Mesendoderm (in vitro differentiated cells): ENCODE measurements around the gene UNC79.

ENCODE experiments used
- DNase-seq: peaks from one replicate; pipeline ENCODE4 v3.0.0; 2013
- H2AK5ac ChIP-seq: 2 replicates; pipeline ENCODE4 v1.6.1; 2013; ENCODE audit warnings: low read length, inconsistent platforms
- H2BK120ac ChIP-seq: 2 replicates; pipeline ENCODE4 v1.6.1; 2013; ENCODE audit warnings: low read depth, mild to moderate bottlenecking, low read length, moderate library complexity, mixed read lengths
- H2BK15ac ChIP-seq: replicated peaks from 2 replicates; pipeline ENCODE4 v1.6.1; 2013; ENCODE audit warnings: low read depth, mild to moderate bottlenecking, moderate library complexity
- H2BK5ac ChIP-seq: 2 replicates; pipeline ENCODE4 v1.6.1; 2013; ENCODE audit warnings: low read length, inconsistent platforms
- H3K18ac ChIP-seq: 2 replicates; pipeline ENCODE4 v1.6.1; 2013; ENCODE audit warnings: mild to moderate bottlenecking, low read length, mixed read lengths
- H3K23ac ChIP-seq: one replicate; pipeline ENCODE4 v1.6.1; 2013; ENCODE audit warnings: low read length
- H3K27ac ChIP-seq: 2 replicates; pipeline ENCODE4 v1.5.1; 2013; ENCODE audit warnings: low read depth, mild to moderate bottlenecking, inconsistent platforms, low read length, moderate library complexity
- H3K27me3 ChIP-seq: 2 replicates; pipeline ENCODE4 v1.6.1; 2013; ENCODE audit warnings: low read length, control low read depth, mild to moderate bottlenecking, inconsistent platforms; ENCODE audit not compliant: insufficient read depth, poor library complexity
- H3K36me3 ChIP-seq: 2 replicates; pipeline ENCODE4 v1.6.1; 2013; ENCODE audit warnings: low read length, inconsistent platforms; ENCODE audit not compliant: control insufficient read depth, insufficient read depth
- H3K4ac ChIP-seq: one replicate; pipeline ENCODE4 v1.6.1; 2013; ENCODE audit warnings: low read depth, mild to moderate bottlenecking, low read length, moderate library complexity
- H3K4me1 ChIP-seq: 2 replicates; pipeline ENCODE4 v1.6.1; 2013; ENCODE audit warnings: low read depth, low read length, inconsistent platforms; ENCODE audit not compliant: control insufficient read depth
- H3K4me2 ChIP-seq: 2 replicates; pipeline ENCODE4 v1.6.1; 2013; ENCODE audit warnings: low read length
- H3K4me3 ChIP-seq: 2 replicates; pipeline ENCODE4 v1.5.1; 2013; ENCODE audit warnings: mild to moderate bottlenecking, low read length
- H3K56ac ChIP-seq: one replicate; pipeline ENCODE4 v1.6.1; 2013; ENCODE audit warnings: low read length
- H3K79me1 ChIP-seq: 2 replicates; pipeline ENCODE4 v1.6.1; 2013; ENCODE audit warnings: low read length, inconsistent platforms
- H3K79me2 ChIP-seq: 2 replicates; pipeline ENCODE4 v1.6.1; 2013; ENCODE audit warnings: mild to moderate bottlenecking, low read length; ENCODE audit not compliant: control insufficient read depth, insufficient read depth
- H3K9ac ChIP-seq: 2 replicates; pipeline ENCODE4 v1.6.1; 2013; ENCODE audit warnings: low read length, inconsistent platforms
- H4K5ac ChIP-seq: one replicate; pipeline ENCODE4 v1.6.1; 2013; ENCODE audit warnings: low read length
- H4K8ac ChIP-seq: one replicate; pipeline ENCODE4 v1.6.1; 2013; ENCODE audit warnings: low read depth, mild to moderate bottlenecking, control low read depth, low read length, moderate library complexity
- WGBS: extraction: QIAGEN DNeasy Blood & Tissue Kit; methylation state at CpG from one replicate; pipeline ENCODE4 v1.1.7; 2013; ENCODE audit warnings: low lambda C conversion rate, missing lambda C conversion rate; ENCODE audit not compliant: insufficient coverage; ENCODE audit errors: extremely low coverage; 5-methylcytosine and 5-hydroxymethylcytosine counted together

UNC79 gene

GRCh38 chr14:93712079-93712837 lies 281.5 kb downstream of the UNC79 start:
- no peaks in the 10 kb centered on the region for H3K4me1 ChIP-seq
- no peak overlapping the region for H3K4me3 ChIP-seq
- no peak overlapping the region for H4K8ac ChIP-seq
- H3K27me3 ChIP-seq: no peaks in the 10 kb centered on the region
- no CpG with 5 or more reads among the region's 9 CpGs for WGBS
- H3K56ac ChIP-seq: peak overlapping the region; percentile 39
- H3K79me1 ChIP-seq: no peaks in the 10 kb centered on the region
- H4K5ac ChIP-seq: no peak overlapping the region
- no peak overlapping the region for H3K23ac ChIP-seq
- no peak overlapping the region for H3K4ac ChIP-seq
- H2BK15ac ChIP-seq: no peak overlapping the region
- no peak overlapping the region for H2BK5ac ChIP-seq
- no peaks in the 10 kb centered on the region for H3K36me3 ChIP-seq
- no peak overlapping the region for H3K18ac ChIP-seq
- no peak overlapping the region for H3K9ac ChIP-seq
- no peak for DNase-seq
- H3K27ac ChIP-seq: no peak overlapping the region
- no peak overlapping the region for H3K4me2 ChIP-seq
- H2AK5ac ChIP-seq: no peak overlapping the region
- no peaks in the 10 kb centered on the region for H3K79me2 ChIP-seq
- H2BK120ac ChIP-seq: no peak overlapping the region

- no peaks in the 10 kb centered on the region for H3K36me3 ChIP-seq
- no peaks in the 10 kb centered on the region for H3K4me1 ChIP-seq
- H4K8ac ChIP-seq: no peak overlapping the region
- no CpG with 5 or more reads among the region's 18 CpGs for WGBS
- no peak overlapping the region for H2AK5ac ChIP-seq
- no peaks in the 10 kb centered on the region for H3K27me3 ChIP-seq
- H3K4me3 ChIP-seq: no peak overlapping the region
- H3K18ac ChIP-seq: no peak overlapping the region
- no peaks in the 10 kb centered on the region for H3K79me1 ChIP-seq
- no peak overlapping the region for H3K27ac ChIP-seq
- H3K79me2 ChIP-seq: no peaks in the 10 kb centered on the region
- H4K5ac ChIP-seq: no peak overlapping the region
- H2BK120ac ChIP-seq: no peak overlapping the region
- H2BK5ac ChIP-seq: no peak overlapping the region
- H2BK15ac ChIP-seq: no peak overlapping the region
- H3K4me2 ChIP-seq: no peak overlapping the region
- no peak overlapping the region for H3K4ac ChIP-seq
- H3K56ac ChIP-seq: no peak overlapping the region
- no peak overlapping the region for H3K9ac ChIP-seq
- H3K23ac ChIP-seq: no peak overlapping the region
- DNase-seq: no peak
These were observed 282.3 kb downstream of the UNC79 start for GRCh38 chr14:93712838-93713724.

- Histone ChIP-seq H3K36me3 (no peaks in the 10 kb centered on the region), H2BK15ac (no peak overlapping the region), H2BK120ac (no peak overlapping the region), H3K4me2 (no peak overlapping the region), H3K4me3 (no peak overlapping the region), H3K9ac (no peak overlapping the region), H3K18ac (no peak overlapping the region), H3K56ac (no peak overlapping the region), H3K27me3 (no peaks in the 10 kb centered on the region), H4K8ac (no peak overlapping the region), H3K4ac (no peak overlapping the region), H3K23ac (no peak overlapping the region), H3K4me1 (no peaks in the 10 kb centered on the region), H4K5ac (no peak overlapping the region), H3K27ac (no peak overlapping the region), H2AK5ac (no peak overlapping the region), H2BK5ac (no peak overlapping the region), H3K79me2 (no peaks in the 10 kb centered on the region), H3K79me1 (no peaks in the 10 kb centered on the region)
- WGBS: no CpG with 5 or more reads among the region's 13 CpGs
- no peak for DNase-seq
These were observed 283.1 kb downstream of the UNC79 start for GRCh38 chr14:93713726-93714405.

GRCh38 chr14:93714605-93715004 lies 283.9 kb downstream of the UNC79 start:
- H3K9ac ChIP-seq: no peak overlapping the region
- H2BK15ac ChIP-seq: no peak overlapping the region
- no peak overlapping the region for H3K27ac ChIP-seq
- no peaks in the 10 kb centered on the region for H3K79me1 ChIP-seq
- H3K27me3 ChIP-seq: no peaks in the 10 kb centered on the region
- no peaks in the 10 kb centered on the region for H3K79me2 ChIP-seq
- H3K36me3 ChIP-seq: no peaks in the 10 kb centered on the region
- DNase-seq: no peak
- no peak overlapping the region for H3K4me3 ChIP-seq
- H3K23ac ChIP-seq: no peak overlapping the region
- no peak overlapping the region for H2BK120ac ChIP-seq
- H2AK5ac ChIP-seq: no peak overlapping the region
- no peak overlapping the region for H3K4ac ChIP-seq
- H3K56ac ChIP-seq: no peak overlapping the region
- H4K5ac ChIP-seq: no peak overlapping the region
- H4K8ac ChIP-seq: no peak overlapping the region
- no peaks in the 10 kb centered on the region for H3K4me1 ChIP-seq
- H3K4me2 ChIP-seq: no peak overlapping the region
- no peak overlapping the region for H2BK5ac ChIP-seq
- H3K18ac ChIP-seq: no peak overlapping the region
- WGBS: no CpG with 5 or more reads among the region's 7 CpGs

- no peak overlapping the region for H3K56ac ChIP-seq
These were observed 284.7 kb downstream of the UNC79 start for GRCh38 chr14:93715279-93715927.

More at GRCh38 chr14:93715279-93715927, 284.7 kb downstream of the UNC79 start:
- Histone ChIP-seq H3K4me1 (no peaks in the 10 kb centered on the region), H3K36me3 (no peaks in the 10 kb centered on the region), H3K4me3 (no peak overlapping the region), H3K23ac (no peak overlapping the region), H3K18ac (no peak overlapping the region), H3K27ac (no peak overlapping the region), H3K27me3 (no peaks in the 10 kb centered on the region), H3K79me1 (no peaks in the 10 kb centered on the region), H2BK5ac (no peak overlapping the region), H2BK120ac (no peak overlapping the region), H3K9ac (no peak overlapping the region), H2BK15ac (no peak overlapping the region), H4K5ac (no peak overlapping the region), H2AK5ac (no peak overlapping the region), H4K8ac (no peak overlapping the region), H3K79me2 (no peaks in the 10 kb centered on the region), H3K4me2 (no peak overlapping the region), H3K4ac (no peak overlapping the region)
- no CpG with 5 or more reads among the region's 13 CpGs for WGBS
- DNase-seq: no peak
